IMR-90 (cell line): Measurements from ENCODE around the gene OR10AD1. TPM values are rescaled to one million over a fixed set of nuclear protein-coding genes. Genes with fewer than 3 reads are reported as not detected.
"Not testable (repeated sequence)": the region's sequence is repeated elsewhere in the genome, so short reads cannot be mapped to it uniquely, and the experiment has no call there.

Experiments used
- ATAC-seq: fragments of 200-7000 bp; cut with Tn5 transposase; 2 replicates; pipeline ENCODE4 v1.9.1; 2020; ENCODE audit warnings: low read depth, mild to moderate bottlenecking, moderate library complexity
- BruUV-seq: library from RNA; stranded (reverse); fragments of 400-500 nt; replicated peaks from 2 replicates; lab custom pipeline; 2021; lab: Mats Ljungman, UMichigan
- CTCF ChIA-PET: fragments of 300-600 bp; formaldehyde crosslinking; extraction: SDS; loops from one replicate; lab custom pipeline; 2021; ENCODE audit warnings: antibody characterized with exemption; lab: Yijun Ruan, JAX
- POLR2A ChIA-PET: fragments of 300-600 bp; sonication (Branson Sonifier 250); formaldehyde crosslinking; loops from one replicate; lab custom pipeline; 2022; ENCODE audit warnings: antibody characterized with exemption; ENCODE audit not compliant: unreplicated experiment; lab: Charles Lee
- DNase-seq: peaks from one replicate; pipeline ENCODE4 v3.0.0; 2013
- H2AFZ ChIP-seq: replicated peaks from 2 replicates; pipeline ENCODE3; 2013; ENCODE audit warnings: low read length, mild to moderate bottlenecking; ENCODE audit not compliant: poor library complexity
- H2AK5ac ChIP-seq: 2 replicates; pipeline ENCODE4 v1.6.1; 2013; ENCODE audit warnings: low read depth, low read length, inconsistent platforms
- H2AK9ac ChIP-seq: replicated peaks from 2 replicates; pipeline ENCODE3; 2013; ENCODE audit warnings: mild to moderate bottlenecking, low read depth, low read length, moderate library complexity; ENCODE audit not compliant: poor library complexity
- H2BK120ac ChIP-seq: 2 replicates; pipeline ENCODE4 v1.6.1; 2013; ENCODE audit warnings: low read depth, low read length, inconsistent platforms
- H2BK15ac ChIP-seq: 3 replicates; pipeline ENCODE4 v1.6.1; 2013; ENCODE audit warnings: low read depth, low read length, inconsistent platforms
- H2BK20ac ChIP-seq: 2 replicates; pipeline ENCODE4 v1.6.1; 2013; ENCODE audit warnings: low read depth, mild to moderate bottlenecking, inconsistent platforms, low read length, moderate library complexity
- H2BK5ac ChIP-seq: 2 replicates; pipeline ENCODE4 v1.6.1; 2013; ENCODE audit warnings: mild to moderate bottlenecking, low read depth, low read length, inconsistent platforms; ENCODE audit not compliant: poor library complexity, severe bottlenecking
- H3K14ac ChIP-seq: replicated peaks from 2 replicates; pipeline ENCODE4 v1.6.1; 2013; ENCODE audit warnings: low read depth, low read length, inconsistent platforms
- H3K18ac ChIP-seq: 2 replicates; pipeline ENCODE4 v1.6.1; 2013; ENCODE audit warnings: low read depth, low read length, control low read depth
- H3K23ac ChIP-seq: 2 replicates; pipeline ENCODE4 v1.6.1; 2013; ENCODE audit warnings: low read depth, low read length, inconsistent platforms
- H3K27ac ChIP-seq: 2 replicates; pipeline ENCODE4 v1.5.1; 2013; ENCODE audit warnings: mild to moderate bottlenecking, control low read depth, low read length; ENCODE audit not compliant: insufficient read depth
- H3K27me3 ChIP-seq: 2 replicates; pipeline ENCODE4 v1.6.1; 2013; ENCODE audit warnings: low read length; ENCODE audit not compliant: control insufficient read depth, insufficient read depth
- H3K36me3 ChIP-seq: 2 replicates; pipeline ENCODE4 v1.6.1; 2013; ENCODE audit warnings: low read length, mixed read lengths; ENCODE audit not compliant: control insufficient read depth, insufficient read depth
- H3K4ac ChIP-seq: 2 replicates; pipeline ENCODE4 v1.6.1; 2013; ENCODE audit warnings: low read depth, low read length, inconsistent platforms
- H3K4me1 ChIP-seq: 2 replicates; pipeline ENCODE4 v1.6.1; 2013; ENCODE audit warnings: low read length, mixed read lengths; ENCODE audit not compliant: control insufficient read depth, insufficient read depth
- H3K4me2 ChIP-seq: 2 replicates; pipeline ENCODE4 v1.6.1; 2013; ENCODE audit warnings: low read depth, mild to moderate bottlenecking, control low read depth, low read length, moderate library complexity
- H3K4me3 ChIP-seq: 2 replicates; pipeline ENCODE4 v1.5.1; 2013; ENCODE audit warnings: low read depth, mild to moderate bottlenecking, control low read depth, low read length, moderate library complexity; ENCODE audit not compliant: insufficient read depth
- H3K56ac ChIP-seq: 2 replicates; pipeline ENCODE4 v1.6.1; 2013; ENCODE audit warnings: low read length, inconsistent platforms; ENCODE audit not compliant: insufficient read depth; ENCODE audit errors: extremely low read depth
- H3K79me1 ChIP-seq, 2 experiments: 2 replicates each; pipeline ENCODE4 v1.6.1; 2013; ENCODE audit warnings: low read length in 2 of 2, inconsistent platforms in 1 of 2, low read depth in 1 of 2
- H3K9ac ChIP-seq: 2 replicates; pipeline ENCODE4 v1.6.1; 2013; ENCODE audit warnings: low read depth, low read length, control low read depth
- H3K9me1 ChIP-seq: 2 replicates; pipeline ENCODE4 v1.6.1; 2013; ENCODE audit warnings: low read length, inconsistent platforms; ENCODE audit not compliant: insufficient read depth
- H3K9me3 ChIP-seq: 2 replicates; pipeline ENCODE4 v1.6.1; 2013; ENCODE audit warnings: low read length; ENCODE audit not compliant: control insufficient read depth, insufficient read depth
- H4K20me1 ChIP-seq: 2 replicates; pipeline ENCODE4 v1.6.1; 2013; ENCODE audit warnings: low read length, inconsistent platforms; ENCODE audit not compliant: insufficient read depth
- H4K5ac ChIP-seq: 2 replicates; pipeline ENCODE4 v1.6.1; 2013; ENCODE audit warnings: mild to moderate bottlenecking, low read depth, low read length, control low read depth
- H4K8ac ChIP-seq, 2 experiments: 2 replicates each; pipeline ENCODE4 v1.6.1; 2013; ENCODE audit warnings: low read depth in 2 of 2, low read length in 2 of 2, control low read depth in 1 of 2, inconsistent platforms in 1 of 2
- H4K91ac ChIP-seq: 2 replicates; pipeline ENCODE4 v1.6.1; 2013; ENCODE audit warnings: low read depth, low read length, inconsistent platforms; ENCODE audit not compliant: insufficient read depth
- MXI1 ChIP-seq: IDR thresholded peaks from 2 replicates; pipeline ENCODE4 v1.6.1; 2012; ENCODE audit warnings: low read depth, mild to moderate bottlenecking, low read length, moderate library complexity, borderline replicate concordance
- WGBS, 2 experiments: methylation state at CpG; one replicate each; pipeline versions ENCODE4 v1.1.5 to v1.1.7; 2013; ENCODE audit warnings: missing lambda C conversion rate in 2 of 2; ENCODE audit not compliant: insufficient read length in 1 of 2; ENCODE audit errors: extremely low coverage in 2 of 2; 5-methylcytosine and 5-hydroxymethylcytosine counted together
- dilution Hi-C: fragments of 300-500 bp; cut with HindIII; formaldehyde crosslinking; loops from one replicate; pipeline ENCODE4 v1.14.3; 2018; ENCODE audit warnings: low sequenced_read_pairs; ENCODE audit not compliant: unreplicated experiment
- in situ Hi-C: fragments of 300-500 bp; cut with MboI; formaldehyde crosslinking; loops from 3 replicates; pipeline ENCODE4 v1.14.3; 2019; ENCODE audit warnings: low sequenced_read_pairs, inconsistent platforms, mixed read lengths
- intact Hi-C: fragments of 100-400 bp; cut with micrococcal nuclease; formaldehyde crosslinking; loops from 2 replicates; pipeline ENCODE4 v1.10.0; 2022
- polyA plus RNA-seq, 3 experiments: library from polyadenylated mRNA; depleted of rRNA; stranded (reverse); fragments of >200 nt; gene quantifications; 2 replicates each; pipeline ENCODE4 v1.2.3, GENCODE V29; 2012; ENCODE audit warnings: low replicate concordance in 1 of 3
- total RNA-seq: library from RNA; depleted of rRNA; stranded (reverse); fragments of >200 nt; gene quantifications from 2 replicates; pipeline ENCODE4 v1.2.3, GENCODE V29; 2012

The OR10AD1 gene
- total and polyA plus RNA-seq, 2 of the 4 experiments (the other 2 are of a cell fraction), result not detected

DNA sequence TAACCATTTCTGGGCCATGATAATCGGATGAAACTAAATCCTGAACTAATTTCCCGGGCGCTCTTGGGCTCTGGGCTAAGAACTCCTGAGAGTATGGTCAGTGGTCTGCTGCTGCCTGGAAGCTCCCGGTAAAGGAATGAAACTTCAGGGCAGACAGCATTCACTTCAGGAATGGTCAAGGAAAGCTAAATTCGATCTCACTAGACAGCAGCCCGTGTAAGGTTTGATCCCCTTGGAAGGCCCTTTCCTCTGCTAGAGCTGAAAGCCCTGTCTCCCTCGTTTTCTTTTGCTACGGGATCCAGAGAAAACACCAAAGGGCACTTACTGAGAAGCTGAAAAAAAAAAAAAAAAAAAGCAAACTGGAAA lies 46.5 kb downstream of the OR10AD1 start:
- no peak overlapping the region for H4K91ac ChIP-seq
- peak overlapping the region; percentile 85 for H2AK9ac ChIP-seq
- no TSS peak for BruUV-seq
- in situ Hi-C loops (no loop called here), intact Hi-C loops (loop anchor here (2.0 kb wide), 1 partner anchor 50 kb away; the partner anchor contains the start of gene SENP1), dilution Hi-C loops (no loop called here)
- H3K36me3 ChIP-seq, result peaks cover 9% of the 10 kb centered on the region
- peak overlapping the region; percentile 77 for H3K9ac ChIP-seq
- H4K5ac ChIP-seq, result peak overlapping the region; percentile 62; the same call in 1 of the 2 replicates
- TF ChIP-seq MXI1, result no peak
- no peak overlapping the region for H2BK20ac ChIP-seq
- H3K9me3 ChIP-seq, result no peaks in the 10 kb centered on the region
- H2BK120ac ChIP-seq, result no peak overlapping the region
- peak overlapping the region; percentile 67; the same call in 1 of the 2 replicates for H3K23ac ChIP-seq
- no peak overlapping the region for H2BK15ac ChIP-seq
- peak overlapping the region; percentile 99 for H3K4me2 ChIP-seq
- peak overlapping the region; percentile 13; the same call in 1 of the 2 replicates for H3K14ac ChIP-seq
- peak overlapping the region in 1 of 2 experiments; percentile 79; a peak in 2 of 4 replicates for H4K8ac ChIP-seq
- DNase-seq (peak; percentile 3), ATAC-seq (no peak)
- peak overlapping the region; percentile 15; the same call in 1 of the 2 replicates for H2AK5ac ChIP-seq
- 74% methylated on average over 3 of the region's 8 CpGs; no CpG with 5 or more reads in 1 of the 2 experiments for WGBS, 2 experiments
- H3K9me1 ChIP-seq, result peaks cover 5% of the 10 kb centered on the region
- no peak overlapping the region for H3K56ac ChIP-seq
- H3K4ac ChIP-seq, result peak overlapping the region; percentile 61
- H2AFZ ChIP-seq, result peak overlapping the region; percentile 77
- ChIA-PET CTCF (interaction anchor here (0.8 to 1.2 kb wide), 2 partner anchors 26 to 30 kb away, joined by 3 to 4 read pairs; no protein-coding TSS in a partner anchor), POLR2A (interaction anchor here (0.6 kb wide), 1 partner anchor 9 kb away, joined by 6 read pairs; no protein-coding TSS in a partner anchor)
- no peaks in the 10 kb centered on the region for H4K20me1 ChIP-seq
- peak overlapping the region; percentile 68 for H3K4me3 ChIP-seq
- no peak overlapping the region for H3K18ac ChIP-seq
- peaks cover 2% of the 10 kb centered on the region; the same call in 1 of the 2 replicates for H3K4me1 ChIP-seq
- peaks cover 3 to 23% of the 10 kb centered on the region in 2 experiments; a peak in 3 of 4 replicates for H3K79me1 ChIP-seq
- H3K27me3 ChIP-seq, result no peaks in the 10 kb centered on the region
- no peak overlapping the region for H2BK5ac ChIP-seq
- peak overlapping the region; percentile 38 for H3K27ac ChIP-seq

DNA sequence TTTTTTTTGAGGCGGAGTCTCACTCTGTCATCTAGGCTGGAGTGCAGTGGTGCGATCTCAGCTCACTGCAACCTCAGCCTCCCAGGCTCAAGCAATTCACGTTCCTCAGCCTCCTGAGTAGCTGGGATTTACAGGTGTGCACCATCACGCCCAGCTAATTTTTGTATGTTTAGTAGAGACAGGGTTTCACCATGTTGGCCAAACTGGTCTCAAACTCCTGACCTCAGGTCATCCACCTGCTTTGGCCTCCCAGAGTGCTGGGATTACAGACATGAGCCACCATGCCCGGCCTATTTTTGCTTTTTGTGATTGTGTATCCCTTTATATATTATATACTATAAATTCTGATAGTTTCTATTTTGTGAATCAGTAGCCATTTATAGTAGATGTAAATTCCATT lies 47.3 kb downstream of the OR10AD1 start:
- in situ Hi-C loops, H2BK120ac ChIP-seq, H4K8ac ChIP-seq, H4K20me1 ChIP-seq, H3K4me2 ChIP-seq, H2AFZ ChIP-seq, H4K91ac ChIP-seq, H3K27me3 ChIP-seq, H2BK20ac ChIP-seq, ATAC-seq, H3K4me3 ChIP-seq, H4K5ac ChIP-seq, POLR2A ChIA-PET, H3K27ac ChIP-seq, H3K9me1 ChIP-seq, H3K23ac ChIP-seq, H3K56ac ChIP-seq, CTCF ChIA-PET, DNase-seq, H3K9ac ChIP-seq, H2BK5ac ChIP-seq, H2AK9ac ChIP-seq, H2AK5ac ChIP-seq, H2BK15ac ChIP-seq, H3K4ac ChIP-seq, dilution Hi-C loops, H3K18ac ChIP-seq, H3K9me3 ChIP-seq, H3K14ac ChIP-seq, H3K4me1 ChIP-seq, BruUV-seq: not testable (repeated sequence)
- intact Hi-C loops, result loop anchor here (2.0 kb wide), 1 partner anchor 49 kb away; the partner anchor contains the start of gene SENP1
- no CpG with 5 or more reads among the region's 5 CpGs for WGBS, 2 experiments
- Histone ChIP-seq H3K36me3 (peaks cover 17% of the 10 kb centered on the region), H3K79me1 (peaks cover 3 to 25% of the 10 kb centered on the region in 2 experiments; a peak in 3 of 4 replicates)
